Tibial nerve (tissue), 4 donors: Measurements from ENCODE around the gene KANK3. TPM values are rescaled to one million over a fixed set of nuclear protein-coding genes. Genes with fewer than 3 reads are reported as not detected.
A peak's percentile ranks its signal among the peaks of the same experiment; 100 is the strongest.

Source experiments
- DNase-seq, 2 donors: peaks; one replicate each; pipeline ENCODE4 v3.0.0-alpha.2; 2019; ENCODE audit warnings: low spot score in 2 of 2
- H3K27ac ChIP-seq, 4 donors: fragments of 200-600 bp; sonication (generic) in 3 of 4; one replicate each; pipeline ENCODE4 v1.5.1; 2017 to 2019; ENCODE audit warnings: mild to moderate bottlenecking in 1 of 4
- H3K27me3 ChIP-seq, 2 donors: fragments of 200-600 bp; sonication (generic) in 1 of 2; one replicate each; pipeline versions ENCODE4 v1.5.1 to v1.6.0; 2017 to 2019
- H3K36me3 ChIP-seq, 3 donors: fragments of 200-600 bp; sonication (generic); one replicate each; pipeline ENCODE4 v1.5.1; 2018 to 2019
- H3K4me1 ChIP-seq, 4 donors: fragments of 200-600 bp; sonication (generic) in 3 of 4; one replicate each; pipeline ENCODE4 v1.5.1; 2017 to 2019
- H3K4me3 ChIP-seq, 4 donors: fragments of 200-600 bp; sonication (generic) in 3 of 4; one replicate each; pipeline ENCODE4 v1.5.1; 2017 to 2019; ENCODE audit warnings: mild to moderate bottlenecking in 1 of 4, moderate library complexity in 1 of 4
- H3K9me3 ChIP-seq, 4 donors: fragments of 200-600 bp; sonication (generic) in 3 of 4; one replicate each; pipeline ENCODE4 v1.5.1; 2017 to 2019
- CTCF ChIP-seq, 5 experiments: fragments of 200-600 bp in 3 of 5; fragments of 450-650 bp in 2 of 5; sonication (generic) in 3 of 5; IDR thresholded peaks; one replicate each; pipeline ENCODE4 v1.5.1; 2016 to 2019; ENCODE audit warnings: antibody characterized with exemption in 5 of 5, mild to moderate bottlenecking in 3 of 5, moderate library complexity in 2 of 5
- EP300 ChIP-seq, 2 donors: sonication (generic); formaldehyde crosslinking; IDR thresholded peaks; one replicate each; pipeline ENCODE4 v1.6.1; 2017; ENCODE audit warnings: antibody characterized with exemption in 2 of 2, mild to moderate bottlenecking in 1 of 2
- POLR2A ChIP-seq, 2 donors: fragments of 450-650 bp; IDR thresholded peaks; one replicate each; pipeline ENCODE4 v1.6.1; 2017; ENCODE audit warnings: antibody characterized with exemption in 2 of 2, mild to moderate bottlenecking in 2 of 2, moderate library complexity in 2 of 2
- WGBS, 2 donors: methylation state at CpG; one replicate each; pipeline ENCODE4 v1.1.5; 2018; 5-methylcytosine and 5-hydroxymethylcytosine counted together
- total RNA-seq, 4 donors: library from RNA; depleted of rRNA; stranded (reverse); fragments of >200 nt; gene quantifications; one replicate each; pipeline ENCODE4 v1.1.0, GENCODE V29; 2016

KANK3 gene
- total RNA-seq: 10 to 100 TPM; 13.8 to 34.8 (median 20.1) TPM

- H3K27ac ChIP-seq: peak within 1 kb of the TSS; percentile 45 to 84 (median 65)
- H3K27me3 ChIP-seq: peaks cover 0 to 21% of the 10 kb centered on the region in 2 donors
- peak; percentile 85 to 89 for DNase-seq
- H3K36me3 ChIP-seq: no peaks in the 10 kb centered on the region
- H3K4me3 ChIP-seq: peak within 1 kb of the TSS; percentile 43 to 58 (median 49)
- 2% methylated on average over 9 to 40 of the region's 65 CpGs for WGBS, 2 donors
- no peaks in the 10 kb centered on the region for H3K9me3 ChIP-seq
- peaks cover 0 to 30% (median 3%) of the 10 kb centered on the region in 4 donors for H3K4me1 ChIP-seq
- peak; percentile 75 to 80 for TF ChIP-seq EP300 (IDR thresholded peaks at IDR 0.05)
- peak in 1 of 5 experiments; percentile 35 for TF ChIP-seq CTCF (IDR thresholded peaks at IDR 0.05)
- peak; percentile 27 to 80 for TF ChIP-seq POLR2A (IDR thresholded peaks at IDR 0.05)
Observed at GRCh38 chr19:8342684-8343482, at the start of gene KANK3. TSS of gene KANK3 (minus strand) at chr19:8343262. CDS start at chr19:8337828, 5,434 bp downstream.

- TF ChIP-seq POLR2A (IDR thresholded peaks at IDR 0.05) (peak in 1 of 2 donors; percentile 25), CTCF (IDR thresholded peaks at IDR 0.05) (no peak), EP300 (IDR thresholded peaks at IDR 0.05) (peak; percentile 32 to 40)
Observed at GRCh38 chr19:8392017-8392591, 49.0 kb upstream of the KANK3 start.

GRCh38 chr19:8391198-8392016, 48.3 kb upstream of the KANK3 start:
- TF ChIP-seq CTCF (IDR thresholded peaks at IDR 0.05): no peak
- TF ChIP-seq EP300 (IDR thresholded peaks at IDR 0.05): no peak
- no peak for TF ChIP-seq POLR2A (IDR thresholded peaks at IDR 0.05)
- DNase-seq: no peak
- H3K27me3 ChIP-seq: no peaks in the 10 kb centered on the region
- H3K27ac ChIP-seq: peak overlapping the region; percentile 100
- peaks cover 0 to 12% (median 0%) of the 10 kb centered on the region in 3 donors for H3K36me3 ChIP-seq
- H3K4me1 ChIP-seq: peaks cover 0 to 60% (median 50%) of the 10 kb centered on the region in 4 donors
- 67 to 68% methylated on average over 18 to 19 of the region's 23 CpGs for WGBS, 2 donors
- peak overlapping the region in 3 of 4 donors; percentile 45 to 100 (median 99) for H3K4me3 ChIP-seq
- H3K9me3 ChIP-seq: no peaks in the 10 kb centered on the region

More at GRCh38 chr19:8392017-8392591, 49.0 kb upstream of the KANK3 start:
- WGBS, 2 donors: 18 to 23% methylated on average over 9 to 11 of the region's 11 CpGs
- H3K27me3 ChIP-seq: no peaks in the 10 kb centered on the region
- H3K4me1 ChIP-seq: peaks cover 0 to 67% (median 54%) of the 10 kb centered on the region in 4 donors
- H3K4me3 ChIP-seq: peak overlapping the region in 1 of 4 donors; percentile 99
- no peaks in the 10 kb centered on the region for H3K9me3 ChIP-seq
- no peak for DNase-seq
- H3K36me3 ChIP-seq: peaks cover 0 to 5% (median 0%) of the 10 kb centered on the region in 3 donors
- H3K27ac ChIP-seq: peak overlapping the region; percentile 100

- peak; percentile 97 for DNase-seq
- TF ChIP-seq POLR2A (IDR thresholded peaks at IDR 0.05) (no peak), CTCF (IDR thresholded peaks at IDR 0.05) (no peak), EP300 (IDR thresholded peaks at IDR 0.05) (no peak)
- Histone ChIP-seq H3K36me3 (peaks cover 0 to 17% (median 0%) of the 10 kb centered on the region in 3 donors), H3K4me1 (peaks cover 0 to 53% (median 46%) of the 10 kb centered on the region in 4 donors), H3K4me3 (peak overlapping the region; percentile 45 to 100 (median 98)), H3K27me3 (no peaks in the 10 kb centered on the region), H3K27ac (peak overlapping the region; percentile 100), H3K9me3 (no peaks in the 10 kb centered on the region)
- 0 to 3% methylated on average over 22 to 24 of the region's 28 CpGs for WGBS, 2 donors
Observed at GRCh38 chr19:8390617-8390981, 47.5 kb upstream of the KANK3 start.
